Astrocyte (in vitro differentiated cells and primary cell): Measurements from ENCODE around the gene GUCY2D.

Experiments used
- CTCF ChIP-seq: IDR thresholded peaks from 2 replicates; pipeline ENCODE4 v1.5.1; 2011; ENCODE audit warnings: low read depth, mild to moderate bottlenecking, inconsistent platforms, low read length, moderate library complexity; ENCODE audit not compliant: insufficient read depth
- EZH2 ChIP-seq: IDR thresholded peaks from 2 replicates; pipeline ENCODE4 v1.6.1; 2012; ENCODE audit warnings: mild to moderate bottlenecking, low read length, inconsistent platforms; ENCODE audit not compliant: insufficient read depth

GRCh38 chr17:7961421-7961820, 41.0 kb upstream of the GUCY2D start:
- TF ChIP-seq CTCF (no peak), EZH2 (no peak)
